ENCODE results near the gene MLLT6. TPM values are rescaled to one million over a fixed set of nuclear protein-coding genes. Genes with fewer than 3 reads are reported as not detected.

Gene MLLT6
- total and polyA plus RNA-seq, 2 of the 13 experiments (the other 11 are each of a cell fraction or from before 2014, with no cell fraction given) = 50.7 to 69.5 TPM

DNA sequence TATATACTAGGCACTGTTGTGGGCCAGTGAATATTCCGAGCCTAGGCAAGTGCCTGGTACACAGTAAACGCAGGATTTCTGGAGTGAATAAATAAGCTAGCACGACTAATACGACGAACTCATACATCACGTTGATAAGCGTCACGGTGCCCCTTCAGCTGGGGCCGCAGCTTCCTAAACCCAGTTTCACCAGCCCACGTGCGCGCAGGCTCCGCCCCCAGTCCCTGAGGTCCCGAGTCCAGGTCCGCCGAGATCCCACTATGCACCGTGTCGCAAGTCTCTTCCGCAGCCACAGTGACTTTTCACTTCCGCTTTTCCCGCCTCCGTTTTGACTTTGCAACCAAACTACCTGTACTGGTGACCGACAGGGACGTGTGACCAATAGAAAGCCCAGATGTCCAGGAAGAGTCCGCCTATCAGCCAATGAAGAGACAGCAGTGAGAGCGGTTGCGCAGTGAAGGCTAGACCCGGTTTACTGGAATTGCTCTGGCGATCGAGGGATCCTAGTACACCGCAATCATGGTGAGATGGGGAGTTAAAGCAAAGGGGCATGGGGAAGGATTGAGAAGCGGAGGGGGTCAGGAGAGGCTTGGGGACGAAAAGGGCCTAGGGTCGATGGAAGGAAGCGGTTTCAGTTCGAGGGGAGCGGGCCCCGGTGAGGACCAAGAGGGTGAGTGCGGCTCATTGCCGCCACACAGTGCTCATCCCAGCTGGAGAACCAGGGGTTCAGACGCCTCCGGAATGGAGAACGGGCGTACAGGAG, 47.4 kb downstream of the MLLT6 start, which contains the start of gene PSMB3 (continued):
- TF ChIP-seq, protein P1, sequence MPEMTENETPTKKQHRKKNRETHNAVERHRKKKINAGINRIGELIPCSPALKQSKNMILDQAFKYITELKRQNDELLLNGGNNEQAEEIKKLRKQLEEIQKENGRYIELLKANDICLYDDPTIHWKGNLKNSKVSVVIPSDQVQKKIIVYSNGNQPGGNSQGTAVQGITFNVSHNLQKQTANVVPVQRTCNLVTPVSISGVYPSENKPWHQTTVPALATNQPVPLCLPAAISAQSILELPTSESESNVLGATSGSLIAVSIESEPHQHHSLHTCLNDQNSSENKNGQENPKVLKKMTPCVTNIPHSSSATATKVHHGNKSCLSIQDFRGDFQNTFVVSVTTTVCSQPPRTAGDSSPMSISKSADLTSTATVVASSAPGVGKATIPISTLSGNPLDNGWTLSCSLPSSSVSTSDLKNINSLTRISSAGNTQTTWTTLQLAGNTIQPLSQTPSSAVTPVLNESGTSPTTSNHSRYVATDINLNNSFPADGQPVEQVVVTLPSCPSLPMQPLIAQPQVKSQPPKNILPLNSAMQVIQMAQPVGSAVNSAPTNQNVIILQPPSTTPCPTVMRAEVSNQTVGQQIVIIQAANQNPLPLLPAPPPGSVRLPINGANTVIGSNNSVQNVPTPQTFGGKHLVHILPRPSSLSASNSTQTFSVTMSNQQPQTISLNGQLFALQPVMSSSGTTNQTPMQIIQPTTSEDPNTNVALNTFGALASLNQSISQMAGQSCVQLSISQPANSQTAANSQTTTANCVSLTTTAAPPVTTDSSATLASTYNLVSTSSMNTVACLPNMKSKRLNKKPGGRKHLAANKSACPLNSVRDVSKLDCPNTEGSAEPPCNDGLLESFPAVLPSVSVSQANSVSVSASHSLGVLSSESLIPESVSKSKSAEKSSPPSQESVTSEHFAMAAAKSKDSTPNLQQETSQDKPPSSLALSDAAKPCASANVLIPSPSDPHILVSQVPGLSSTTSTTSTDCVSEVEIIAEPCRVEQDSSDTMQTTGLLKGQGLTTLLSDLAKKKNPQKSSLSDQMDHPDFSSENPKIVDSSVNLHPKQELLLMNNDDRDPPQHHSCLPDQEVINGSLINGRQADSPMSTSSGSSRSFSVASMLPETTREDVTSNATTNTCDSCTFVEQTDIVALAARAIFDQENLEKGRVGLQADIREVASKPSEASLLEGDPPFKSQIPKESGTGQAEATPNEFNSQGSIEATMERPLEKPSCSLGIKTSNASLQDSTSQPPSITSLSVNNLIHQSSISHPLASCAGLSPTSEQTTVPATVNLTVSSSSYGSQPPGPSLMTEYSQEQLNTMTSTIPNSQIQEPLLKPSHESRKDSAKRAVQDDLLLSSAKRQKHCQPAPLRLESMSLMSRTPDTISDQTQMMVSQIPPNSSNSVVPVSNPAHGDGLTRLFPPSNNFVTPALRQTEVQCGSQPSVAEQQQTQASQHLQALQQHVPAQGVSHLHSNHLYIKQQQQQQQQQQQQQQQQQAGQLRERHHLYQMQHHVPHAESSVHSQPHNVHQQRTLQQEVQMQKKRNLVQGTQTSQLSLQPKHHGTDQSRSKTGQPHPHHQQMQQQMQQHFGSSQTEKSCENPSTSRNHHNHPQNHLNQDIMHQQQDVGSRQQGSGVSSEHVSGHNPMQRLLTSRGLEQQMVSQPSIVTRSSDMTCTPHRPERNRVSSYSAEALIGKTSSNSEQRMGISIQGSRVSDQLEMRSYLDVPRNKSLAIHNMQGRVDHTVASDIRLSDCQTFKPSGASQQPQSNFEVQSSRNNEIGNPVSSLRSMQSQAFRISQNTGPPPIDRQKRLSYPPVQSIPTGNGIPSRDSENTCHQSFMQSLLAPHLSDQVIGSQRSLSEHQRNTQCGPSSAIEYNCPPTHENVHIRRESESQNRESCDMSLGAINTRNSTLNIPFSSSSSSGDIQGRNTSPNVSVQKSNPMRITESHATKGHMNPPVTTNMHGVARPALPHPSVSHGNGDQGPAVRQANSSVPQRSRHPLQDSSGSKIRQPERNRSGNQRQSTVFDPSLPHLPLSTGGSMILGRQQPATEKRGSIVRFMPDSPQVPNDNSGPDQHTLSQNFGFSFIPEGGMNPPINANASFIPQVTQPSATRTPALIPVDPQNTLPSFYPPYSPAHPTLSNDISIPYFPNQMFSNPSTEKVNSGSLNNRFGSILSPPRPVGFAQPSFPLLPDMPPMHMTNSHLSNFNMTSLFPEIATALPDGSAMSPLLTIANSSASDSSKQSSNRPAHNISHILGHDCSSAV (CRISPR knock-in tag; IDR thresholded peaks at IDR 0.05; ENCODE audit: borderline replicate concordance) = no peak; the same call in 1 of the 2 replicates
- TF ChIP-seq ZNF550 (CRISPR knock-in tag; IDR thresholded peaks at IDR 0.05; ENCODE audit: borderline replicate concordance) (no peak), ZSCAN20 (CRISPR knock-in tag; IDR thresholded peaks at IDR 0.05; ENCODE audit: borderline replicate concordance) (no peak), ZFP90 (CRISPR knock-in tag; IDR thresholded peaks at IDR 0.05; ENCODE audit: borderline replicate concordance) (peak; percentile 59; the same call in 1 of the 2 replicates), HMGA1 (CRISPR knock-in tag; conservative IDR thresholded peaks at IDR 0.05) (no peak), ZNF562 (CRISPR knock-in tag; IDR thresholded peaks at IDR 0.05; ENCODE audit: borderline replicate concordance) (no peak), YEATS2 (CRISPR knock-in tag; IDR thresholded peaks at IDR 0.05; ENCODE audit: borderline replicate concordance) (peak; percentile 98), ZNF615 (CRISPR knock-in tag; IDR thresholded peaks at IDR 0.05; ENCODE audit: borderline replicate concordance) (no peak), EZH2 (conservative IDR thresholded peaks at IDR 0.05; ENCODE audit: low read depth, low read length) (no peak)
- TF ChIP-seq, protein P2, sequence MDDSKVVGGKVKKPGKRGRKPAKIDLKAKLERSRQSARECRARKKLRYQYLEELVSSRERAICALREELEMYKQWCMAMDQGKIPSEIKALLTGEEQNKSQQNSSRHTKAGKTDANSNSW (CRISPR knock-in tag; IDR thresholded peaks at IDR 0.05; ENCODE audit: borderline replicate concordance) = 0 out of 2 replicates have a peak, but pooled peaks have one; percentile 63
- TF ChIP-seq, protein P3, sequence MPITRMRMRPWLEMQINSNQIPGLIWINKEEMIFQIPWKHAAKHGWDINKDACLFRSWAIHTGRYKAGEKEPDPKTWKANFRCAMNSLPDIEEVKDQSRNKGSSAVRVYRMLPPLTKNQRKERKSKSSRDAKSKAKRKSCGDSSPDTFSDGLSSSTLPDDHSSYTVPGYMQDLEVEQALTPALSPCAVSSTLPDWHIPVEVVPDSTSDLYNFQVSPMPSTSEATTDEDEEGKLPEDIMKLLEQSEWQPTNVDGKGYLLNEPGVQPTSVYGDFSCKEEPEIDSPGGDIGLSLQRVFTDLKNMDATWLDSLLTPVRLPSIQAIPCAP (CRISPR knock-in tag; IDR thresholded peaks at IDR 0.05; ENCODE audit: low read depth) = peak; percentile 43; the same call in 1 of the 2 replicates
- TF ChIP-seq, protein P4, sequence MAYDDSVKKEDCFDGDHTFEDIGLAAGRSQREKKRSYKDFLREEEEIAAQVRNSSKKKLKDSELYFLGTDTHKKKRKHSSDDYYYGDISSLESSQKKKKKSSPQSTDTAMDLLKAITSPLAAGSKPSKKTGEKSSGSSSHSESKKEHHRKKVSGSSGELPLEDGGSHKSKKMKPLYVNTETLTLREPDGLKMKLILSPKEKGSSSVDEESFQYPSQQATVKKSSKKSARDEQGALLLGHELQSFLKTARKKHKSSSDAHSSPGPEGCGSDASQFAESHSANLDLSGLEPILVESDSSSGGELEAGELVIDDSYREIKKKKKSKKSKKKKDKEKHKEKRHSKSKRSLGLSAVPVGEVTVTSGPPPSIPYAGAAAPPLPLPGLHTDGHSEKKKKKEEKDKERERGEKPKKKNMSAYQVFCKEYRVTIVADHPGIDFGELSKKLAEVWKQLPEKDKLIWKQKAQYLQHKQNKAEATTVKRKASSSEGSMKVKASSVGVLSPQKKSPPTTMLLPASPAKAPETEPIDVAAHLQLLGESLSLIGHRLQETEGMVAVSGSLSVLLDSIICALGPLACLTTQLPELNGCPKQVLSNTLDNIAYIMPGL (CRISPR knock-in tag; IDR thresholded peaks at IDR 0.05; ENCODE audit: borderline replicate concordance in 1 of 2, low read depth in 1 of 2) = peak in 1 of 2 experiments; percentile 85; a peak in 3 of 4 replicates

Measured in HepG2 (cell line).